LNCaP clone FGC (cell line): ENCODE measurements around the gene C1QL2.

ENCODE experiments used
- DNase-seq: peaks from one replicate; pipeline ENCODE4 v3.0.0-alpha.2; 2011; ENCODE audit warnings: low read depth
- H3K4me3 ChIP-seq: 2 replicates; pipeline ENCODE4 v1.5.1; 2011; ENCODE audit warnings: mild to moderate bottlenecking, low read depth, low read length, control low read depth
- TF ChIP-seq, protein P1 (sequence below): IDR thresholded peaks from 2 replicates; pipeline ENCODE4 v1.5.1; 2012; ENCODE audit warnings: mild to moderate bottlenecking; ENCODE audit not compliant: control insufficient read depth, insufficient read depth; ENCODE audit errors: extremely low read depth

Gene C1QL2

DNA sequence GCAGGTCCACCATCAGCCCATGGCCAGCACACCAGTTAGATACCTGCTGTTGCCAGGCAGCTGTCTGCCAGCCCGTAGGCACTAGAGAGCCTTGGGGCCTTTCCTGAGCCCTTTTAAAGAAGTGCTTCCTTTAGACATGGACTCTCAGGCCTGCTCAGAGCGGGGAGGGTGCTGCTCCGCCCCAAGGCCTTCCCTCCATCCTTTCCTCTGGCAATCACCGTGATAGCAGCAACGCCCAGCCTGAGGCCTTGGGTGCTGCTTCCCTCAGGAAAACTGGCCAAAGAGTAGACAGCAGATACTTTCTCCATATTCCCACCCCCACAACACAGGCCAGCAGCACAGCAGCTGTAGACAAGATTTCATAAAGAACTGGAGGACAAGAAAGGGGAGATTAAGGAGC, 22.3 kb upstream of the C1QL2 start:
- no peak for DNase-seq
- H3K4me3 ChIP-seq = no peak overlapping the region
- TF ChIP-seq, protein P1, sequence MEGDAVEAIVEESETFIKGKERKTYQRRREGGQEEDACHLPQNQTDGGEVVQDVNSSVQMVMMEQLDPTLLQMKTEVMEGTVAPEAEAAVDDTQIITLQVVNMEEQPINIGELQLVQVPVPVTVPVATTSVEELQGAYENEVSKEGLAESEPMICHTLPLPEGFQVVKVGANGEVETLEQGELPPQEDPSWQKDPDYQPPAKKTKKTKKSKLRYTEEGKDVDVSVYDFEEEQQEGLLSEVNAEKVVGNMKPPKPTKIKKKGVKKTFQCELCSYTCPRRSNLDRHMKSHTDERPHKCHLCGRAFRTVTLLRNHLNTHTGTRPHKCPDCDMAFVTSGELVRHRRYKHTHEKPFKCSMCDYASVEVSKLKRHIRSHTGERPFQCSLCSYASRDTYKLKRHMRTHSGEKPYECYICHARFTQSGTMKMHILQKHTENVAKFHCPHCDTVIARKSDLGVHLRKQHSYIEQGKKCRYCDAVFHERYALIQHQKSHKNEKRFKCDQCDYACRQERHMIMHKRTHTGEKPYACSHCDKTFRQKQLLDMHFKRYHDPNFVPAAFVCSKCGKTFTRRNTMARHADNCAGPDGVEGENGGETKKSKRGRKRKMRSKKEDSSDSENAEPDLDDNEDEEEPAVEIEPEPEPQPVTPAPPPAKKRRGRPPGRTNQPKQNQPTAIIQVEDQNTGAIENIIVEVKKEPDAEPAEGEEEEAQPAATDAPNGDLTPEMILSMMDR = no peak

DNA sequence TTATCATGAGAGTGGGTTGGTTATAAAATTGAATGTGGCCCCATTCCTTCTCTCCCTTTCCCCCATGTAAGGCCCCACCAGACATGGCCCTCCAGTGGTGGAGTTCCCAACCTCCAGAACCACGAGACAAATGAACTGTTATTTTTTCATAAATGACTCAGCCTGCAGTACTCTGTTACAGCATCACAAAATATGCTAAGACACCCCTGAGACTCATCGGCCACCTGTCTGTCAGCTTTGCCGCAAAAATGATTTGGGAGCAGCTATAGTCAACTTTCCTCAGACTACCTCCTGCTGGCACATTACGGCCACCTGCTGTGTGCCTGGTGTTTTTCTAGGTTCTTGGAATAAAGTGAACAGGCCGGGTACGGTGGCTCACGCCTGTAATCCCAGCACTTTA, 21.4 kb upstream of the C1QL2 start:
- DNase-seq = no peak
- no peak overlapping the region for H3K4me3 ChIP-seq
- TF ChIP-seq, protein P1 = no peak

DNA sequence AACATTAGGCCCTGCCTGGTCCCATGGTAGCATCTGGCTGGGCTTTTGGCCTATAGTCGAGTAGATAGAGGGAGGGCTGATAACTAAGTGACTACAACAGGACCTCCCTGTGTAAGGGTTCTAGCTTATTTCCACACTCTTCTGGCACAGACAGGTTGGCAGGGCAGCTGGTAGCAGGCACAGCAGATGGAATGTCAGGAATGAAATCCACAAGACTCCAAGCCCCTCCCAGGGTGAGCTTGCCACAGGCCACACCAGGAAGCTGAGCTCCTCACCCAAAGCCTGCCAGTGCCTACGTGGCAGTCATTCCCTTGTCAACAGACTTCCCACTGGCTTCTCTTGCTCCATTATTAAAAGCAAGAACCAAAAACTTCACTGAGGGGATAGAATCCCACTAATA, 20.7 kb upstream of the C1QL2 start:
- DNase-seq = no peak
- TF ChIP-seq, protein P1 = no peak
- no peak overlapping the region for H3K4me3 ChIP-seq

DNA sequence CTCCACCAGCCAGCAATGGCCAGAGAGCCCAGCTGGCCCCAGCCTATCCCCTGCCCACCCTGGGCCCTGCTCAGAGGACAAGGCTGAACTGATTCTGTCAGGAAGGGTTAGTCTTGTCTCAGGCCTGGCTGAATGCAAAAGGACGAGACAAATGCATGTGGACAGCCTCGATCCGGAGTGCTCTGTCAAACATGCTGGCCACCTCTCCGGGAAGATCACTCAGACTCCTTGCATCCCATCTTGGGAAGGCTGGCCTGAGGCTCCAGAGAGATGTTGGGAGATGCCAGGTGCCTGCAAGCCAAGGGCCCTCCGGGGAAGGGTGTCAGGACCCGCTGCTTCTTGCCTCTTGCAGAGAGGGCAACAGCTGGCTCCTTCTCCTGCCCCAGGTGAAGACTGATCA, 20.2 kb upstream of the C1QL2 start:
- no peak for DNase-seq
- TF ChIP-seq, protein P1 = no peak
- no peak overlapping the region for H3K4me3 ChIP-seq

DNA sequence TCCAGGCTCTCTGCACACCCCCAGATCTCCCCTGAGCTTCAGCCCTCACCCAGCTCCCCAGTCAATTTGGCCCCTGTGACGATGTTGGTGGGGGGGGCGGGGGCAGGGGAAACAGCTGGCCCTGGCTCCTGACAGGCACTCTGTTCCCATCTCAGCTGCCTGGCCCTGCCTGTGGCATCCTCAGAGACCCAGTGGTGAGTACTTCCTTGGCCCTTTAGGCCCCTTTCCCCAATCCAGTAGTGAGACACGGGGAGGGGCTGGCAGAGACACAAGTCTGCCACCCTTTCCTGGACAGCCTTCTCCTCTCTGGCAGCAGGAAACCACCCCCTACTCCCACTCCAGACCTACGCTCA, 19.3 kb upstream of the C1QL2 start:
- H3K4me3 ChIP-seq = no peak overlapping the region
- no peak for DNase-seq
- TF ChIP-seq, protein P1 = no peak

DNA sequence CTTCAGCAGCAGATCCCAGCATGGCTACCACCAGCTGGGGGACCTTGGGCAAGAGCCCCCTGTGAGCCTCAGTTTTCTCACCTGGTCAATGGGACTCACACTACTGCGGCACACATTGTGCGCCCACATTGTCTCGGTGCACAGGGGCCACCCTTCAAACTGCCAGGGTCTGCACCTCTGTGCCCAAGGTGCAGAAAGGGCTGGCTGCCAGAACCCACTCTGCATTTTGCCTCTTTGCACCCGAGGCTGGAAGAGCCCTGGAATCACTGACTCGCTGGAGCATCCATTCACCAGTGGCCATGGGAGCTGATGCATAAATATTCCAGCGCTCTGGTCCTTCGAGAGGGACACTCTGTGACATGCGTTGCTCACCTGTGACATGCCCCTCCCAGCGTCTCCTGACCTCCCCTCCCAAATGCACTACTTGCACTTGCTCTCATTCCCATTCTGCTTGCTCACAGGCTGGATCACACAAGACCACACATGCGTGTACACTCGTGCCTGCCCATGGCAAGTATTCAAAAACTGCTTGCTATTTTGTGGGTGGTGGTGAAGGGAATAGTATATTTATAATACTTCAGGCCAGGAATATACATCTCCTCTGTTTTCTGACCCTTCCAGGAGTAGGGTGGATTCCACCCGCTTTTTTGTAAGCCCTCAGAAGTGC, 18.8 kb upstream of the C1QL2 start:
- no peak for DNase-seq
- H3K4me3 ChIP-seq = no peak overlapping the region
- TF ChIP-seq, protein P1 = no peak

DNA sequence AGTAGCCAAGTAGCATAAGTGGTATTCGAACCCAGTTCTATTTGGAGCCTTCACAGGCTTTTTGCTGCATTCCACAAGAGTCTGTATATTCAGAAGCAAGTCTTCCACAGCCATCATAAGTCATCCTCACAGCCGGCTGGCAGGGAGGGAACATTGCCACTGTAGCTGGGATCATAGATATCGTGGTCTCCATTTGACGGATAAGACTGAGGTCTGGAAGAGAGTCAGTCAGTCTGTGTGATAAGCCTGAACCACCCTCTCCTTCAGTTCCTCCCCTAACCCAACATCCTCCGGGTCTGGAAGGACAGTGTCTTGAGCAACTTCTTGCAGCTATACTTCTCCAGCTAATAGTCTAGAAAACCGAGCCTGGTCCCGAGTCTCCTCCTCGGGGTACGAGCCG, 17.0 kb upstream of the C1QL2 start:
- DNase-seq = no peak
- TF ChIP-seq, protein P1 = no peak
- H3K4me3 ChIP-seq = no peak overlapping the region
